K562 (cell line): ENCODE data around the gene BCL3. TPM values are rescaled to one million over a fixed set of nuclear protein-coding genes. Genes with fewer than 3 reads are reported as not detected.
A peak's percentile ranks its signal among the peaks of the same experiment; 100 is the strongest.

Source experiments
- ATAC-seq: fragments of 200-7000 bp; cut with Tn5 transposase; 3 replicates; pipeline ENCODE4 v1.9.1; 2020; ENCODE audit warnings: moderate library complexity
- Bru-seq: library from RNA; stranded (reverse); fragments of 400-500 nt; gene quantifications from one replicate; lab custom pipeline; 2021; lab: Mats Ljungman, UMichigan
- BruChase-seq, 2 experiments: library from RNA; stranded (reverse); fragments of 400-500 nt; gene quantifications; one replicate each; lab custom pipeline; 2021; lab: Mats Ljungman, UMichigan
- BruUV-seq: library from RNA; stranded (reverse); fragments of 400-500 nt; replicated peaks from 2 replicates; lab custom pipeline; 2021; lab: Mats Ljungman, UMichigan
- CTCF ChIA-PET: fragments of 300-600 bp; formaldehyde crosslinking; extraction: SDS; loops from one replicate; lab custom pipeline; 2021; ENCODE audit warnings: low intra/inter-chr PET ratio; lab: Yijun Ruan, JAX
- POLR2A ChIA-PET: fragments of 300-600, 350-650 bp; sonication (Branson Sonifier 250); formaldehyde crosslinking; extraction: SDS; loops from one replicate; lab custom pipeline; 2021; ENCODE audit warnings: antibody characterized with exemption, inconsistent platforms; lab: Yijun Ruan, JAX
- DNase-seq, 4 experiments: peaks; one replicate each; pipeline versions ENCODE4 v3.0.0 to v3.0.0-alpha.2; 2011 to 2018; ENCODE audit warnings: low spot score in 3 of 4, mixed read lengths in 3 of 4; ENCODE audit errors: extremely low read depth in 1 of 4
- FAIRE-seq: peaks from 2 replicates; lab custom pipeline; 2011; peaks lifted over from hg19 to GRCh38; lab: Jason Lieb, UNC
- H2AFZ ChIP-seq: 2 replicates; pipeline ENCODE4 v1.6.0; 2011; ENCODE audit warnings: low read depth, low read length, control low read depth, inconsistent platforms
- H3K27ac ChIP-seq: fragments of 200-600 bp; 3 replicates; pipeline ENCODE4 v1.8.0; 2011; ENCODE audit warnings: low read depth, mild to moderate bottlenecking, control low read depth, inconsistent platforms, low read length, moderate library complexity, mixed read lengths; ENCODE audit errors: extremely low read depth
- H3K27me3 ChIP-seq, 2 experiments: fragments of 300-600 bp in 1 of 2; 2 replicates in 1 of 2; 3 replicates in 1 of 2; pipeline versions ENCODE4 v1.6.0 to v1.8.0; 2011; ENCODE audit warnings: inconsistent platforms in 2 of 2, low read length in 2 of 2, mild to moderate bottlenecking in 1 of 2, mixed read lengths in 1 of 2, moderate library complexity in 1 of 2; ENCODE audit not compliant: control insufficient read depth in 2 of 2, insufficient read depth in 2 of 2
- H3K36me3 ChIP-seq: fragments of 300-600 bp; 3 replicates; pipeline ENCODE4 v1.8.0; 2011; ENCODE audit warnings: mild to moderate bottlenecking, low read length, inconsistent platforms; ENCODE audit not compliant: control insufficient read depth, insufficient read depth
- H3K4me1 ChIP-seq, 2 experiments: fragments of 200-600 bp in 1 of 2; replicated peaks in 1 of 2; 2 replicates in 1 of 2; 3 replicates in 1 of 2; pipeline versions ENCODE4 v1.5.1 to v1.8.0; 2011; ENCODE audit warnings: inconsistent platforms in 2 of 2, low read length in 2 of 2, mild to moderate bottlenecking in 1 of 2, mixed read lengths in 1 of 2, moderate library complexity in 1 of 2; ENCODE audit not compliant: control insufficient read depth in 2 of 2, insufficient read depth in 2 of 2
- H3K4me2 ChIP-seq: 2 replicates; pipeline ENCODE4 v1.6.1; 2011; ENCODE audit warnings: low read length, control low read depth, inconsistent platforms, mixed read lengths; ENCODE audit not compliant: insufficient read depth
- H3K4me3 ChIP-seq: fragments of 200-600 bp; sonication (generic), shearing (Covaris generic); 2 replicates; pipeline ENCODE4 v1.5.1; 2016; ENCODE audit warnings: control low read depth, inconsistent platforms
- H3K79me2 ChIP-seq: fragments of 200-600 bp; 3 replicates; pipeline ENCODE4 v1.8.0; 2011; ENCODE audit warnings: low read length, inconsistent platforms; ENCODE audit not compliant: control insufficient read depth, insufficient read depth
- H3K9ac ChIP-seq, 2 experiments: 2 replicates each; pipeline versions ENCODE4 v1.6.0 to v1.6.1; 2011; ENCODE audit warnings: low read depth in 2 of 2, low read length in 2 of 2, control low read depth in 1 of 2, inconsistent platforms in 1 of 2, mild to moderate bottlenecking in 1 of 2, mixed read lengths in 1 of 2; ENCODE audit not compliant: insufficient read depth in 1 of 2
- H3K9me1 ChIP-seq: one replicate; pipeline ENCODE4 v1.6.0; 2011; ENCODE audit warnings: inconsistent platforms, mild to moderate bottlenecking, low read length, moderate library complexity; ENCODE audit not compliant: control insufficient read depth, insufficient read depth
- H3K9me3 ChIP-seq: replicated peaks from 2 replicates; pipeline ENCODE4 v1.5.1; 2011; ENCODE audit warnings: low read depth, low read length, inconsistent platforms; ENCODE audit not compliant: control insufficient read depth, insufficient read depth
- H4K20me1 ChIP-seq: replicated peaks from 2 replicates; pipeline ENCODE4 v1.6.1; 2011; ENCODE audit warnings: low read length, inconsistent platforms, mixed read lengths; ENCODE audit not compliant: control insufficient read depth, insufficient read depth
- NR2F6 ChIP-seq: fragments of 450-650 bp; formaldehyde crosslinking; IDR thresholded peaks from 2 replicates; pipeline ENCODE4 v1.4.0; 2020; ENCODE audit warnings: mild to moderate bottlenecking
- POLR2B ChIP-seq: fragments of 450-650 bp; IDR thresholded peaks from 2 replicates; pipeline ENCODE4 v1.6.1; 2018; ENCODE audit warnings: low read depth; ENCODE audit not compliant: partially characterized antibody
- ZC3H4 ChIP-seq: sonication (generic); formaldehyde crosslinking; IDR thresholded peaks from 2 replicates; pipeline ENCODE4 v1.9.0; 2021; ENCODE audit warnings: missing genetic modification reagents, borderline replicate concordance
- ZKSCAN1 ChIP-seq: fragments of 150-350 bp; IDR thresholded peaks from 2 replicates; pipeline ENCODE4 v1.6.1; 2016; ENCODE audit warnings: low read depth, low read length
- ZNF354B ChIP-seq: fragments of 250-450 bp; sonication (Bioruptor Pico); IDR thresholded peaks from 2 replicates; pipeline ENCODE4 v1.4.0; 2020
- ZNF445 ChIP-seq: fragments of 250-450 bp; sonication (Bioruptor Pico); IDR thresholded peaks from 2 replicates; pipeline ENCODE4 v1.4.0; 2020; ENCODE audit warnings: low read depth, mild to moderate bottlenecking, moderate library complexity
- WGBS: fragments of 100-300 bp; shearing (Covaris generic); methylation state at CpG from one replicate; pipeline ENCODE4 v1.1.6; 2016; ENCODE audit warnings: low coverage, mixed read lengths; ENCODE audit not compliant: insufficient coverage; ENCODE audit errors: missing lambda C conversion rate; 5-methylcytosine and 5-hydroxymethylcytosine counted together
- in situ Hi-C: fragments of 300-500 bp; cut with MboI; formaldehyde crosslinking; loops from 4 replicates; pipeline ENCODE4 v1.15.0; 2018; ENCODE audit warnings: inconsistent platforms, mixed read lengths
- intact Hi-C: fragments of 100-400 bp; cut with micrococcal nuclease; formaldehyde crosslinking; loops from 2 replicates; pipeline ENCODE4 v1.14.2; 2022
- long read RNA-seq, 3 experiments: library from polyadenylated mRNA in 2 of 3; library from RNA in 1 of 3; unstranded in 2 of 3; stranded (forward) in 1 of 3; transcript quantifications; one replicate each; pipeline ENCODE4 v2.0.0, GENCODE V29; 2019 to 2022
- polyA minus RNA-seq, 3 experiments: library from RNA; depleted of rRNA, polyadenylated mRNA; stranded (reverse); fragments of >200 nt; gene quantifications; 2 replicates each; pipeline ENCODE4 v1.2.3, GENCODE V29; 2011
- polyA plus RNA-seq, 8 experiments: library from polyadenylated mRNA; depleted of rRNA in 4 of 8; stranded (reverse) in 5 of 8; unstranded in 3 of 8; fragments of >200 nt; fragmentation: Nextera tagmentation in 2 of 8; fragmentation: Illumina TruSeq in 1 of 8; extraction: Ambion mirVana in 2 of 8; extraction: Trizol in 1 of 8; gene quantifications; 2 replicates each; pipeline versions ENCODE4 v1.2.1 to v1.2.3, GENCODE V29; 2011 to 2014; ENCODE audit warnings: inconsistent platforms in 1 of 8, missing spikeins in 1 of 8
- total RNA-seq, 7 experiments: library from RNA; depleted of rRNA in 6 of 7; stranded (reverse); fragments of >200 nt in 6 of 7; fragmentation: Illumina TruSeq in 2 of 7; extraction: Trizol in 2 of 7; gene quantifications; 2 replicates each; pipeline versions ENCODE4 v1.2.1 to v1.2.3, GENCODE V29; 2011 to 2021; ENCODE audit warnings: low replicate concordance in 1 of 7
- TF ChIP-seq, protein P1 (sequence below): fragments of 150-350 bp; conservative IDR thresholded peaks from 2 replicates; pipeline ENCODE4 v1.6.1; 2014; ENCODE audit warnings: low read length

Gene BCL3, protein sequence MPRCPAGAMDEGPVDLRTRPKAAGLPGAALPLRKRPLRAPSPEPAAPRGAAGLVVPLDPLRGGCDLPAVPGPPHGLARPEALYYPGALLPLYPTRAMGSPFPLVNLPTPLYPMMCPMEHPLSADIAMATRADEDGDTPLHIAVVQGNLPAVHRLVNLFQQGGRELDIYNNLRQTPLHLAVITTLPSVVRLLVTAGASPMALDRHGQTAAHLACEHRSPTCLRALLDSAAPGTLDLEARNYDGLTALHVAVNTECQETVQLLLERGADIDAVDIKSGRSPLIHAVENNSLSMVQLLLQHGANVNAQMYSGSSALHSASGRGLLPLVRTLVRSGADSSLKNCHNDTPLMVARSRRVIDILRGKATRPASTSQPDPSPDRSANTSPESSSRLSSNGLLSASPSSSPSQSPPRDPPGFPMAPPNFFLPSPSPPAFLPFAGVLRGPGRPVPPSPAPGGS
- 3.7 and 11.5 TPM in 2 replicates for total RNA-seq (2011; cell fraction: chromatin; rRNA removed; ENCODE audit: low replicate concordance)
- total RNA-seq (2011; cell fraction: nucleolus; rRNA removed), result 6.4 and 6.8 TPM in 2 replicates
- 2.5 and 7.1 TPM in 2 replicates for total RNA-seq (2011; cell fraction: nucleoplasm; rRNA removed)
- total RNA-seq (2014; rRNA removed) (1.1 TPM in 2 replicates), total RNA-seq (2014; rRNA removed; fragmentation: Illumina TruSeq; extraction: Trizol) (0.07 TPM in 1 of 2 replicates, not detected in the other), total RNA-seq (2015; rRNA removed; fragmentation: Illumina TruSeq; extraction: Trizol) (0.33 and 0.72 TPM in 2 replicates), total RNA-seq (2021) (1.9 and 2.4 TPM in 2 replicates), polyA plus RNA-seq (2011; rRNA removed) (0.28 and 1.2 TPM in 2 replicates), polyA plus RNA-seq (2014; fragmentation: Illumina TruSeq; extraction: Trizol) (0.67 and 0.93 TPM in 2 replicates), polyA plus RNA-seq (2014; fragmentation: Nextera tagmentation; extraction: Ambion mirVana) (under 1 TPM in 1 of 2 experiments, not detected in 1; 0.03 TPM), polyA plus RNA-seq (2014; rRNA removed) (0.97 and 2.4 TPM in 2 replicates), polyA minus RNA-seq (2011; rRNA and poly(A)+ RNA removed) (0.21 TPM in 1 of 2 replicates, not detected in the other), Bru-seq, nascent RNA (percentile 50 among the genes with signal in this experiment), BruChase-seq, experiment 1, labeled RNA remaining after a 2-hour chase (percentile 40 among the genes with signal in this experiment), BruChase-seq, experiment 2, labeled RNA remaining after a 6-hour chase (percentile 45 among the genes with signal in this experiment)
- 0.43 and 2.4 TPM in 2 replicates for polyA plus RNA-seq (2011; cell fraction: cytosol; rRNA removed)
- 5.5 and 6.5 TPM in 2 replicates for polyA plus RNA-seq (2011; cell fraction: nucleus; rRNA removed)
- polyA plus RNA-seq (2012), result 2.5 and 9.1 TPM in 2 replicates
- 2.5 TPM in 2 replicates for polyA minus RNA-seq (2011; cell fraction: cytosol; rRNA and poly(A)+ RNA removed)
- 0.78 and 2.3 TPM in 2 replicates for polyA minus RNA-seq (2011; cell fraction: nucleus; rRNA and poly(A)+ RNA removed)
- long read RNA-seq, experiment 1, result 0 reads
- long read RNA-seq, experiment 2, partial matches to known transcripts, result 0 of 2 reads
- long read RNA-seq, experiment 2, other reads (novel, unspliced or antisense), result 0 of 2 reads
- long read RNA-seq, experiment 3, result 0 reads

DNA sequence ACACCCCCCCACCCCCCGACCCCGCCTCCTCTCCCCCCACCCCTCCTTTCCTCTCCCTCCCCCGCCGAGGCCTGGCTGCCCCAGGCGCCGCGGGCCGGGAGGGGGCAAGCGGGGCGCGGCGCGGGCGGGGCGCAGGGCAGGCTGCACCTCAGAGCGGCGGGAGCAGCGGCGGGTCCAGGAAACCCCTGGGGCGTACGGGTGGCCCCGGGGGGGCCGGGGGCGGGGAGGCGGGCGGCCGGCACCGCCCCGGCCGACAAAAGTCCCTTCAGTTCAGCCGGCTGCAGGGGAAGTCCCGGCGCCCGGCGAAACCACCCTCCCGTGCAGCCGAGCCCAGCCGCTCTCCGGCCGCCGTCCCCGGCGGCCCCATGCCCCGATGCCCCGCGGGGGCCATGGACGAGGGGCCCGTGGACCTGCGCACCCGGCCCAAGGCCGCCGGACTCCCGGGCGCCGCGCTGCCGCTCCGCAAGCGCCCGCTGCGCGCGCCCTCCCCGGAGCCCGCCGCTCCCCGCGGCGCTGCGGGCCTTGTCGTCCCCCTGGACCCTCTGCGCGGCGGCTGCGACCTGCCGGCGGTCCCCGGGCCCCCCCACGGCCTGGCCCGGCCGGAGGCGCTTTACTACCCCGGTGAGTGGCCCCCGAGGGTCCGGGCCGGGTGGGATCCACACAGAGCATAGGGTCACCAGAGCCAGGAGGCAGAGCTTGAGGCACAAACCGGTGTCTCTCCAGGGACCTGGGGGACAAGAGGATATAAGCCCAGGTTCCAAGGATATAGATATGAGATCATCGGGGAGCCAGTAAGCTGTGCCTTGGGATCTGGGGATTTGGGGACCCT lies at the start of gene BCL3:
Gene BCL3 (plus strand): TSS at position 283 of the 829 bp plus-strand sequence. CDS start 83 bp downstream, at position 366.
- POLR2A ChIA-PET, result interaction anchor here (0.6 to 1.7 kb wide), 5 partner anchors 9 to 25 kb away, joined by 3 to 4 read pairs (median 3); no protein-coding TSS in a partner anchor
- peak within 1 kb of the TSS; percentile 45 for H3K4me3 ChIP-seq
- no peak for FAIRE-seq
- H3K4me2 ChIP-seq, result peak within 1 kb of the TSS; percentile 89
- peak within 1 kb of the TSS; percentile 58 for H3K27ac ChIP-seq
- intact Hi-C loops (no loop called here), in situ Hi-C loops (no loop called here)
- peak; percentile 55 for ATAC-seq
- H3K9ac ChIP-seq, result peak within 1 kb of the TSS; percentile 50 to 90
- WGBS, result 2% methylated on average over 19 of the region's 88 CpGs
- no TSS peak for BruUV-seq
- no peaks in the 10 kb centered on the region for H3K9me3 ChIP-seq
- DNase-seq, result peak; percentile 69 to 82 (median 71)
- H2AFZ ChIP-seq, result peak within 1 kb of the TSS; percentile 86
- CTCF ChIA-PET, result no interaction called here
- no peaks in the 10 kb centered on the region for H4K20me1 ChIP-seq
- peaks cover 12 to 38% of the 10 kb centered on the region in 2 experiments for H3K4me1 ChIP-seq
- H3K27me3 ChIP-seq, result no peaks in the 10 kb centered on the region
- no peaks in the 10 kb centered on the region for H3K79me2 ChIP-seq
- H3K36me3 ChIP-seq, result no peaks in the 10 kb centered on the region
- no peaks in the 10 kb centered on the region for H3K9me1 ChIP-seq
- TF ChIP-seq ZNF354B (CRISPR knock-in tag), result no peak
- TF ChIP-seq ZKSCAN1, result no peak
- no peak for TF ChIP-seq ZC3H4
- no peak for TF ChIP-seq NR2F6
- TF ChIP-seq, protein P1, sequence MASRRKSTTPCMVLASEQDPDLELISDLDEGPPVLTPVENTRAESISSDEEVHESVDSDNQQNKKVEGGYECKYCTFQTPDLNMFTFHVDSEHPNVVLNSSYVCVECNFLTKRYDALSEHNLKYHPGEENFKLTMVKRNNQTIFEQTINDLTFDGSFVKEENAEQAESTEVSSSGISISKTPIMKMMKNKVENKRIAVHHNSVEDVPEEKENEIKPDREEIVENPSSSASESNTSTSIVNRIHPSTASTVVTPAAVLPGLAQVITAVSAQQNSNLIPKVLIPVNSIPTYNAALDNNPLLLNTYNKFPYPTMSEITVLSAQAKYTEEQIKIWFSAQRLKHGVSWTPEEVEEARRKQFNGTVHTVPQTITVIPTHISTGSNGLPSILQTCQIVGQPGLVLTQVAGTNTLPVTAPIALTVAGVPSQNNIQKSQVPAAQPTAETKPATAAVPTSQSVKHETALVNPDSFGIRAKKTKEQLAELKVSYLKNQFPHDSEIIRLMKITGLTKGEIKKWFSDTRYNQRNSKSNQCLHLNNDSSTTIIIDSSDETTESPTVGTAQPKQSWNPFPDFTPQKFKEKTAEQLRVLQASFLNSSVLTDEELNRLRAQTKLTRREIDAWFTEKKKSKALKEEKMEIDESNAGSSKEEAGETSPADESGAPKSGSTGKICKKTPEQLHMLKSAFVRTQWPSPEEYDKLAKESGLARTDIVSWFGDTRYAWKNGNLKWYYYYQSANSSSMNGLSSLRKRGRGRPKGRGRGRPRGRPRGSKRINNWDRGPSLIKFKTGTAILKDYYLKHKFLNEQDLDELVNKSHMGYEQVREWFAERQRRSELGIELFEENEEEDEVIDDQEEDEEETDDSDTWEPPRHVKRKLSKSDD, result no peak
- TF ChIP-seq ZNF445, result no peak
- TF ChIP-seq POLR2B, result no peak
